Mesothelial cell of epicardium (in vitro differentiated cells): ENCODE results near the gene RNF123. TPM values are rescaled to one million over a fixed set of nuclear protein-coding genes. Genes with fewer than 3 reads are reported as not detected.

ENCODE experiments used
- DNase-seq, 2 experiments: peaks; one replicate each; pipeline ENCODE4 v3.0.0; 2021; ENCODE audit warnings: low spot score in 2 of 2; ENCODE audit not compliant: unreplicated experiment in 2 of 2
- H3K27ac Mint-ChIP-seq: 2 replicates; pipeline ENCODE4 v1.8.0; 2021; ENCODE audit warnings: mixed read lengths
- H3K27me3 Mint-ChIP-seq: 2 replicates; pipeline ENCODE4 v1.8.0; 2021; ENCODE audit warnings: low read depth, mixed read lengths
- H3K36me3 Mint-ChIP-seq: 2 replicates; pipeline ENCODE4 v1.8.0; 2021; ENCODE audit warnings: mixed read lengths
- H3K4me1 Mint-ChIP-seq: 2 replicates; pipeline ENCODE4 v1.8.0; 2021; ENCODE audit warnings: mixed read lengths
- H3K4me3 Mint-ChIP-seq: 2 replicates; pipeline ENCODE4 v1.8.0; 2021; ENCODE audit warnings: mild to moderate bottlenecking, moderate library complexity, mixed read lengths
- H3K9me3 Mint-ChIP-seq: 2 replicates; pipeline ENCODE4 v1.8.0; 2021; ENCODE audit warnings: mixed read lengths
- total RNA-seq: library from RNA; stranded (reverse); gene quantifications from 3 replicates; pipeline ENCODE4 v1.2.1, GENCODE V29; 2021
- TF ChIP-seq, protein P1 (sequence below): fragments of 200-600 bp; sonication (generic); IDR thresholded peaks from one replicate; pipeline ENCODE4 v1.5.0; 2021; ENCODE audit warnings: antibody characterized with exemption; ENCODE audit not compliant: unreplicated experiment

Gene RNF123
- total RNA-seq, 1 donor from 2014 or later = 59.2 TPM

DNA sequence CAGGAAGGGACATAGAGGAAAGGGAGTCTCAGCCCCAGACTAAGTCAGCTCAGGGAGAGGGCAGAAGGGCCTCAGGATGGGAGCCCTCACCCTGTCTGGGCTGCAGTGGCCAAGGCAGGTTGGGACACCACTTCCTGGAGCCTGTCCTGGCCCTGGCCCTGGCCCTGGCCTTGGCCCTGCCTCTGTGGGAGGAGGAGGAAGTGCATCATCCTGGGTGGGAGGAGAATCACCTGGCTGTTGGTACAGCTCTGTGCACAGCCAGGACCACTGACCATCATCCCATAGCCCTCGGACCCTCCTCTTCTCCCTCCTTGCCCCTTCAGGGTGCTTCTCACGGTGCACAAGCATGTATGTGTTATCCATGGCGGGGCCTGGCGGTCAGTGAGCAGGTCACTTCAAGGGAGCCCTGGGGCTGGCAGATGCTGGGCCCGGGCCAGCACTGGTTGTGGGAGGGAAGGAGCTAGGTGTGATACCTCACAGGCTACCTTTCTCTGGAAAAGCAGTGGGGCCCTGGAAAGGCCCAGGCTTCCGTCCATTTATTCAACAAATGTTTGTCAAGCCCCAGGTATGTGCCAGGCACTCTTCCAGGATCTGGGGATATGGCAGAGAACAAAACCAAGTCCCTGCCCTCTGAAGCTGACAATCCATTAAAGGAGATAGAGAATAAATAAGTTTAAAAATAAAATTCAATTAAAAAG, 23.4 kb upstream of the RNF123 start:
- H3K4me1 Mint-ChIP-seq = peaks cover 13% of the 10 kb centered on the region
- no peaks in the 10 kb centered on the region for H3K27me3 Mint-ChIP-seq
- no peaks in the 10 kb centered on the region for H3K36me3 Mint-ChIP-seq
- H3K9me3 Mint-ChIP-seq = no peaks in the 10 kb centered on the region
- no peak overlapping the region for H3K4me3 Mint-ChIP-seq
- DNase-seq = no peak
- H3K27ac Mint-ChIP-seq = no peak overlapping the region
- TF ChIP-seq, protein P1, sequence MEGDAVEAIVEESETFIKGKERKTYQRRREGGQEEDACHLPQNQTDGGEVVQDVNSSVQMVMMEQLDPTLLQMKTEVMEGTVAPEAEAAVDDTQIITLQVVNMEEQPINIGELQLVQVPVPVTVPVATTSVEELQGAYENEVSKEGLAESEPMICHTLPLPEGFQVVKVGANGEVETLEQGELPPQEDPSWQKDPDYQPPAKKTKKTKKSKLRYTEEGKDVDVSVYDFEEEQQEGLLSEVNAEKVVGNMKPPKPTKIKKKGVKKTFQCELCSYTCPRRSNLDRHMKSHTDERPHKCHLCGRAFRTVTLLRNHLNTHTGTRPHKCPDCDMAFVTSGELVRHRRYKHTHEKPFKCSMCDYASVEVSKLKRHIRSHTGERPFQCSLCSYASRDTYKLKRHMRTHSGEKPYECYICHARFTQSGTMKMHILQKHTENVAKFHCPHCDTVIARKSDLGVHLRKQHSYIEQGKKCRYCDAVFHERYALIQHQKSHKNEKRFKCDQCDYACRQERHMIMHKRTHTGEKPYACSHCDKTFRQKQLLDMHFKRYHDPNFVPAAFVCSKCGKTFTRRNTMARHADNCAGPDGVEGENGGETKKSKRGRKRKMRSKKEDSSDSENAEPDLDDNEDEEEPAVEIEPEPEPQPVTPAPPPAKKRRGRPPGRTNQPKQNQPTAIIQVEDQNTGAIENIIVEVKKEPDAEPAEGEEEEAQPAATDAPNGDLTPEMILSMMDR = no peak

DNA sequence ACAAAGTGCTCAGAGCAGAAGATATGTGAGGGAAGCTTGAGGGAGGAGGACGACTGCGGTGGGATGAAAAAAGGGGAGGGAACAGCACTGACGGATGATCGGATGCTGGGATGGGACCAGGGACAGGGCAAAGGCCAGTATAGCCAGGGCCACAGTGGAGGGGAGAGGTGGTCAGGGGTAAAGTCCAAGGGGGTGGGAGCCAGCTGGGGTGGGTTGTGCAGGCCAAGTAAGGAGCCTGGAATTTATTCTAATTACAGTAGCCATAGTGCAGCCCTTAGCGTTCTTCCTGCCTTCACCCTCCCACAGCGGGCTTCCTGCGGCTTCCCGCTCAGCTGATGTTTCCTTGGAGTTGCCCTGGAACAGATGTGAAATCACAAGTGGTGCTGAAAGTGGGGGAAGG, 22.8 kb upstream of the RNF123 start:
- DNase-seq = no peak
- TF ChIP-seq, protein P1 = no peak

DNA sequence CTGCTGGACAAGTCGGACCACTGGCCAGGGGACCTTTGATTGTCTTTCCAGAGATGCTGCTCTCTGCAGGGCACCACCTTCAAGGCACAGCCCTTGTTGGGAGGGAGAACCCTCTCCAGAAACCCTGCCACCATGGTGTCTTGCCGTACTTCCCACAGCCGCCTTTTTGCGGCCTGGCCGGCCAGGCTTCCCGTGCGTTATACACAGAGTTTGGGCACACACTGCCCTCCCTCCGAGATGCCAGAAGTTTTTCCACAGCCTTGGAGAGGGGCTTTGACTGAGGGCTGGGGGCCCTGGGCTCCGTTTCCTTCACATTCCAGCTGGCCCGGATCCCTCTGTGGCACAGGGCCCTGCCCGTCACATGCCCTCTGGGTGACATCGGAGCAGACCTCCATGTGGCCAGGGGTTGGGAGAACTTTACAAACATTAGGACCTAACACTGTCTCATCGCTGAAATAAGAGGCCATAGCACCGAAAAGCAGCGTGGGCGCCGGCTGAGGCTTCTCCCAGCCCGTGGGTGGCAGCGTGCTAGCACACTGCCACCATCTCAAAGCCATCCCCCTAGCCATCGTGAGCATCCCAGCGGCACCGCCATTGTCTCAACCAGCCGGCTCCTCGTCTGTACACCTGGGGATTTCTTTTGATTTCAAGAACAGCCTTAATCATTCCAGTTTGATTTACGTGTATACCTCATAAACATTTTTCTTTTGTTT, 21.5 kb upstream of the RNF123 start:
- no peak for DNase-seq
- no peak overlapping the region for H3K4me3 Mint-ChIP-seq
- no peaks in the 10 kb centered on the region for H3K27me3 Mint-ChIP-seq
- no peak overlapping the region for H3K27ac Mint-ChIP-seq
- H3K9me3 Mint-ChIP-seq = no peaks in the 10 kb centered on the region
- no peaks in the 10 kb centered on the region for H3K36me3 Mint-ChIP-seq
- TF ChIP-seq, protein P1 = no peak
- peaks cover 19% of the 10 kb centered on the region for H3K4me1 Mint-ChIP-seq

More for the DNA sequence above, 22.8 kb upstream of the RNF123 start:
- H3K27ac Mint-ChIP-seq = no peak overlapping the region
- peaks cover 13% of the 10 kb centered on the region for H3K4me1 Mint-ChIP-seq
- H3K36me3 Mint-ChIP-seq = no peaks in the 10 kb centered on the region
- no peaks in the 10 kb centered on the region for H3K27me3 Mint-ChIP-seq
- no peak overlapping the region for H3K4me3 Mint-ChIP-seq
- H3K9me3 Mint-ChIP-seq = no peaks in the 10 kb centered on the region

DNA sequence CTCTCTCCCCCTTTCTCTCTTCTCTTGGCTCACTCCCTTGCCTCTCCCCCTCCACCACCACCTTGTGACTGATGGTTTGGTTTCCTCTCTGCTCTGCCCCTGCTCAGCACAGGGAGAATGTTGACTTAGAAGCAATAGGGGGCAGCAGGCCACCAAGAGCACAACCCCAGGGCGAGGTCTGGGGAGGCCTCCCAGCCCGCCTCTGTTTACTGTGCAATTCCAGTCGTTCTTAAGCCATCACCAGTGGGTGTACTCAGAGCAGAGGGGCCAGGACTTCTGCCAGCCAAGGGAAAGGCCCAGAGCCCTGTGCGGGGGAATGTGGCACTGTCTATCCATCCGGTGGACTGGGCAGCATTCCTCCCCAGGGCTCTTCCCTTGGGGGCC, 21.0 kb upstream of the RNF123 start:
- H3K27me3 Mint-ChIP-seq = no peaks in the 10 kb centered on the region
- H3K36me3 Mint-ChIP-seq = no peaks in the 10 kb centered on the region
- H3K9me3 Mint-ChIP-seq = no peaks in the 10 kb centered on the region
- no peak overlapping the region for H3K4me3 Mint-ChIP-seq
- peaks cover 23% of the 10 kb centered on the region for H3K4me1 Mint-ChIP-seq
- no peak overlapping the region for H3K27ac Mint-ChIP-seq
- TF ChIP-seq, protein P1 = no peak
- DNase-seq = no peak

DNA sequence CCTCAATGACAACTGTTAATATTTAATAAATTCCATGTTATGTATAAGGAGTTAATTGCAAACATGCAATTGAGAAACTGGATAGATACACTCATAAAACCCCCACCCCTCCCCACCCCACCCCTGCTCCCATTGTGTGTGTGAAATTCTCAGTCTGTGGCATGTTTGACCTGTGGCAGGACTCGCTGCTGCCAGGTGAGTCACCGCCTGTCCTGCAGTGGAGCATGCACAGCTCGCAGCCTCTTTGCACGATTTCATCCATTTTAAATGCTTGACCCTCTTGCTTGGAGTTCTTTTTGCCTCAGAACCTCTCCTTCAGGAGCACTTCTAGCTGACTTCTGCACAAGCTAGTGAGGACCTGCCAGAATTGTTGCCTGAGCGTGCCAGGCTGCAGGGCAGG, 20.5 kb upstream of the RNF123 start:
- Mint-ChIP-seq H3K27me3 (no peaks in the 10 kb centered on the region), H3K27ac (no peak overlapping the region), H3K9me3 (no peaks in the 10 kb centered on the region), H3K4me1 (peaks cover 27% of the 10 kb centered on the region), H3K36me3 (no peaks in the 10 kb centered on the region), H3K4me3 (no peak overlapping the region)
- TF ChIP-seq, protein P1 = no peak
- DNase-seq = no peak
